ENCODE data around the gene GRIN3A. TPM values are rescaled to one million over a fixed set of nuclear protein-coding genes. Genes with fewer than 3 reads are reported as not detected.

Gene GRIN3A
- total RNA-seq, 1 experiment from 2014 or later = 0.02 TPM

DNA sequence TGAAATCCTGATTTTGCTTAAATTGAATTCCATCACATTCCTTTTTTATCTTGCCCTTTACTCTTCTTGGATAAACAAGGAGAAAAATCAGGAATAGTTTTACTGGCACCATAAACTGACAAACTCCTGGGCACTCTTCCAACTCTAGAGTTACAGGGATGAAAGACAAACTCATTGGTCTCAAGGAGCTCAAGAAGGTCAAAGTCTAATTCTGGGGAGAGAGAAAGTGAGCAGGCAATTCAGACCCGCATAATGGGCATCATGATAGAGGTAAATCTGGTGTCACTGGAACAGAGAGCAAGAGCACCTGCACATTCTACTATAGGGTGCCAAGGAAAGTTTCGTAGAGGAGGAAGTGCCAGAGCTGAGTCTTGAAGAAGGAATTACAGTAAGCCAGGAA is 64.8 kb downstream of the GRIN3A start (continued):
- TF ChIP-seq ZNF317 (CRISPR knock-in tag; IDR thresholded peaks at IDR 0.05; ENCODE audit: borderline replicate concordance, low read depth) (no peak), SP1 (CRISPR knock-in tag; conservative IDR thresholded peaks at IDR 0.05) (no peak), NFATC4 (CRISPR knock-in tag; IDR thresholded peaks at IDR 0.05) (no peak), NFYB (CRISPR knock-in tag; conservative IDR thresholded peaks at IDR 0.05; ENCODE audit: low read depth) (no peak), ZNF396 (CRISPR knock-in tag; IDR thresholded peaks at IDR 0.05; ENCODE audit: borderline replicate concordance) (no peak)

GRCh38 chr9:101671567-101671966 is 66.9 kb downstream of the GRIN3A start:
- Mint-ChIP-seq H3K27ac (no peak overlapping the region), H3K4me3 (no peak overlapping the region), H3K9me3 (peaks cover 6% of the 10 kb centered on the region), H3K27me3 (ENCODE audit: low read depth) (no peaks in the 10 kb centered on the region), H3K36me3 (no peaks in the 10 kb centered on the region), H3K4me1 (no peaks in the 10 kb centered on the region; the same call in 1 of the 2 replicates)
- DNase-seq (ENCODE audit: low spot score) = no peak
- POLR2A ChIA-PET = no interaction called here
- CTCF ChIA-PET = no interaction called here
- TF ChIP-seq JAZF1 (CRISPR knock-in tag; IDR thresholded peaks at IDR 0.05) = no peak
- TF ChIP-seq, protein P1, sequence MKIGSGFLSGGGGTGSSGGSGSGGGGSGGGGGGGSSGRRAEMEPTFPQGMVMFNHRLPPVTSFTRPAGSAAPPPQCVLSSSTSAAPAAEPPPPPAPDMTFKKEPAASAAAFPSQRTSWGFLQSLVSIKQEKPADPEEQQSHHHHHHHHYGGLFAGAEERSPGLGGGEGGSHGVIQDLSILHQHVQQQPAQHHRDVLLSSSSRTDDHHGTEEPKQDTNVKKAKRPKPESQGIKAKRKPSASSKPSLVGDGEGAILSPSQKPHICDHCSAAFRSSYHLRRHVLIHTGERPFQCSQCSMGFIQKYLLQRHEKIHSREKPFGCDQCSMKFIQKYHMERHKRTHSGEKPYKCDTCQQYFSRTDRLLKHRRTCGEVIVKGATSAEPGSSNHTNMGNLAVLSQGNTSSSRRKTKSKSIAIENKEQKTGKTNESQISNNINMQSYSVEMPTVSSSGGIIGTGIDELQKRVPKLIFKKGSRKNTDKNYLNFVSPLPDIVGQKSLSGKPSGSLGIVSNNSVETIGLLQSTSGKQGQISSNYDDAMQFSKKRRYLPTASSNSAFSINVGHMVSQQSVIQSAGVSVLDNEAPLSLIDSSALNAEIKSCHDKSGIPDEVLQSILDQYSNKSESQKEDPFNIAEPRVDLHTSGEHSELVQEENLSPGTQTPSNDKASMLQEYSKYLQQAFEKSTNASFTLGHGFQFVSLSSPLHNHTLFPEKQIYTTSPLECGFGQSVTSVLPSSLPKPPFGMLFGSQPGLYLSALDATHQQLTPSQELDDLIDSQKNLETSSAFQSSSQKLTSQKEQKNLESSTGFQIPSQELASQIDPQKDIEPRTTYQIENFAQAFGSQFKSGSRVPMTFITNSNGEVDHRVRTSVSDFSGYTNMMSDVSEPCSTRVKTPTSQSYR (CRISPR knock-in tag; IDR thresholded peaks at IDR 0.05) = no peak
- TF ChIP-seq ZNF532 (CRISPR knock-in tag; IDR thresholded peaks at IDR 0.05; ENCODE audit: borderline replicate concordance) = no peak
- TF ChIP-seq, protein P2, sequence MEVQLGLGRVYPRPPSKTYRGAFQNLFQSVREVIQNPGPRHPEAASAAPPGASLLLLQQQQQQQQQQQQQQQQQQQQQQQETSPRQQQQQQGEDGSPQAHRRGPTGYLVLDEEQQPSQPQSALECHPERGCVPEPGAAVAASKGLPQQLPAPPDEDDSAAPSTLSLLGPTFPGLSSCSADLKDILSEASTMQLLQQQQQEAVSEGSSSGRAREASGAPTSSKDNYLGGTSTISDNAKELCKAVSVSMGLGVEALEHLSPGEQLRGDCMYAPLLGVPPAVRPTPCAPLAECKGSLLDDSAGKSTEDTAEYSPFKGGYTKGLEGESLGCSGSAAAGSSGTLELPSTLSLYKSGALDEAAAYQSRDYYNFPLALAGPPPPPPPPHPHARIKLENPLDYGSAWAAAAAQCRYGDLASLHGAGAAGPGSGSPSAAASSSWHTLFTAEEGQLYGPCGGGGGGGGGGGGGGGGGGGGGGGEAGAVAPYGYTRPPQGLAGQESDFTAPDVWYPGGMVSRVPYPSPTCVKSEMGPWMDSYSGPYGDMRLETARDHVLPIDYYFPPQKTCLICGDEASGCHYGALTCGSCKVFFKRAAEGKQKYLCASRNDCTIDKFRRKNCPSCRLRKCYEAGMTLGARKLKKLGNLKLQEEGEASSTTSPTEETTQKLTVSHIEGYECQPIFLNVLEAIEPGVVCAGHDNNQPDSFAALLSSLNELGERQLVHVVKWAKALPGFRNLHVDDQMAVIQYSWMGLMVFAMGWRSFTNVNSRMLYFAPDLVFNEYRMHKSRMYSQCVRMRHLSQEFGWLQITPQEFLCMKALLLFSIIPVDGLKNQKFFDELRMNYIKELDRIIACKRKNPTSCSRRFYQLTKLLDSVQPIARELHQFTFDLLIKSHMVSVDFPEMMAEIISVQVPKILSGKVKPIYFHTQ (CRISPR knock-in tag; IDR thresholded peaks at IDR 0.05) = no peak
- no peak for TF ChIP-seq ELF4 (CRISPR knock-in tag; IDR thresholded peaks at IDR 0.05; ENCODE audit: low read depth)
- no peak for TF ChIP-seq NFATC4 (CRISPR knock-in tag; IDR thresholded peaks at IDR 0.05)
- TF ChIP-seq TEAD1 (CRISPR knock-in tag; IDR thresholded peaks at IDR 0.05) = no peak
- TF ChIP-seq ERG (CRISPR knock-in tag; IDR thresholded peaks at IDR 0.05) = no peak
- TF ChIP-seq, protein P3, sequence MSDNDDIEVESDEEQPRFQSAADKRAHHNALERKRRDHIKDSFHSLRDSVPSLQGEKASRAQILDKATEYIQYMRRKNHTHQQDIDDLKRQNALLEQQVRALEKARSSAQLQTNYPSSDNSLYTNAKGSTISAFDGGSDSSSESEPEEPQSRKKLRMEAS (CRISPR knock-in tag; IDR thresholded peaks at IDR 0.05) = no peak
- TF ChIP-seq OVOL2 (CRISPR knock-in tag; IDR thresholded peaks at IDR 0.05; ENCODE audit: borderline replicate concordance) = no peak
- no peak for TF ChIP-seq MXD4 (CRISPR knock-in tag; IDR thresholded peaks at IDR 0.05; ENCODE audit: borderline replicate concordance)
- no peak for TF ChIP-seq TEAD4 (CRISPR knock-in tag; IDR thresholded peaks at IDR 0.05)
- TF ChIP-seq CBFB (CRISPR knock-in tag; IDR thresholded peaks at IDR 0.05; ENCODE audit: low read depth) = no peak
- TF ChIP-seq MYBL2 (CRISPR knock-in tag; IDR thresholded peaks at IDR 0.05) = no peak
- TF ChIP-seq FOXK1 (CRISPR knock-in tag; IDR thresholded peaks at IDR 0.05) = no peak
- ATAC-seq = no peak
